Upper lobe of left lung (tissue), 4 donors: ENCODE measurements around the gene ZNF214.

ENCODE experiments used
- EP300 ChIP-seq, 4 donors: sonication (generic); formaldehyde crosslinking; IDR thresholded peaks; one replicate each; pipeline ENCODE4 v1.5.1; 2017; ENCODE audit warnings: antibody characterized with exemption in 4 of 4, control low read depth in 2 of 4
- POLR2A ChIP-seq, 4 donors: fragments of 450-650 bp; IDR thresholded peaks; one replicate each; pipeline ENCODE4 v1.5.1; 2016 to 2017; ENCODE audit warnings: antibody characterized with exemption in 4 of 4, mild to moderate bottlenecking in 2 of 4
- POLR2AphosphoS5 ChIP-seq, 2 donors: sonication (generic); formaldehyde crosslinking; IDR thresholded peaks; one replicate each; pipeline ENCODE4 v1.5.1; 2017; ENCODE audit warnings: antibody characterized with exemption in 2 of 2
- TF ChIP-seq, protein P1 (sequence below), 6 experiments: fragments of 450-650 bp in 4 of 6; fragments of 200-600 bp in 2 of 6; sonication (generic) in 2 of 6; IDR thresholded peaks; one replicate each; pipeline ENCODE4 v1.5.1; 2016 to 2019; ENCODE audit warnings: antibody characterized with exemption in 6 of 6

DNA sequence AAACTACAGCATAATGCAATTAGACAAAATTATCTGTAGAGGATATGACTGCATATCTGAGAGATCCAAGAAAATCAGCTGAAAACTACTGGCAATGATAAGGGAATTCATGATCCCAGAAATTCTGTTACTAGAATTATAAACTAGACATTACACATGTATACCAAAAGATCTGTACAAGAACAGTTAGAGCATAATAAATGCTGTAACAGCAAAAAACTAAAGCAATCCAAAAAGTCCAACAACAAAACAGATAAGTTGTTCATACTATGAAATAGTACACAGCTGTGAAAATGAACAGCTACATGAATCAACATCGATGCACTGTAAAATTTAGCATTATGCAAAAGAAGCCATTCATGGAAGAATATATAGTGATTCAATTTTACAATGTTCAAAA is 6.0 kb downstream of the ZNF214 start:
- no peak for TF ChIP-seq POLR2A (IDR thresholded peaks at IDR 0.05)
- TF ChIP-seq, protein P1, sequence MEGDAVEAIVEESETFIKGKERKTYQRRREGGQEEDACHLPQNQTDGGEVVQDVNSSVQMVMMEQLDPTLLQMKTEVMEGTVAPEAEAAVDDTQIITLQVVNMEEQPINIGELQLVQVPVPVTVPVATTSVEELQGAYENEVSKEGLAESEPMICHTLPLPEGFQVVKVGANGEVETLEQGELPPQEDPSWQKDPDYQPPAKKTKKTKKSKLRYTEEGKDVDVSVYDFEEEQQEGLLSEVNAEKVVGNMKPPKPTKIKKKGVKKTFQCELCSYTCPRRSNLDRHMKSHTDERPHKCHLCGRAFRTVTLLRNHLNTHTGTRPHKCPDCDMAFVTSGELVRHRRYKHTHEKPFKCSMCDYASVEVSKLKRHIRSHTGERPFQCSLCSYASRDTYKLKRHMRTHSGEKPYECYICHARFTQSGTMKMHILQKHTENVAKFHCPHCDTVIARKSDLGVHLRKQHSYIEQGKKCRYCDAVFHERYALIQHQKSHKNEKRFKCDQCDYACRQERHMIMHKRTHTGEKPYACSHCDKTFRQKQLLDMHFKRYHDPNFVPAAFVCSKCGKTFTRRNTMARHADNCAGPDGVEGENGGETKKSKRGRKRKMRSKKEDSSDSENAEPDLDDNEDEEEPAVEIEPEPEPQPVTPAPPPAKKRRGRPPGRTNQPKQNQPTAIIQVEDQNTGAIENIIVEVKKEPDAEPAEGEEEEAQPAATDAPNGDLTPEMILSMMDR (IDR thresholded peaks at IDR 0.05): no peak
- no peak for TF ChIP-seq POLR2AphosphoS5 (IDR thresholded peaks at IDR 0.05)
- TF ChIP-seq EP300 (IDR thresholded peaks at IDR 0.05): no peak
